Hematopoietic multipotent progenitor cell treated with erythropoietin and hydrocortisone succinate and interleukin-3 and kit ligand, for 6 days (in vitro differentiated cells): ENCODE measurements around the gene SYT6.
"Not testable (repeated sequence)": the region's sequence is repeated elsewhere in the genome, so short reads cannot be mapped to it uniquely, and the experiment has no call there.

ENCODE experiments used
- DNase-seq: peaks from one replicate; pipeline ENCODE4 v3.0.0-alpha.2; 2015

SYT6 gene

DNA sequence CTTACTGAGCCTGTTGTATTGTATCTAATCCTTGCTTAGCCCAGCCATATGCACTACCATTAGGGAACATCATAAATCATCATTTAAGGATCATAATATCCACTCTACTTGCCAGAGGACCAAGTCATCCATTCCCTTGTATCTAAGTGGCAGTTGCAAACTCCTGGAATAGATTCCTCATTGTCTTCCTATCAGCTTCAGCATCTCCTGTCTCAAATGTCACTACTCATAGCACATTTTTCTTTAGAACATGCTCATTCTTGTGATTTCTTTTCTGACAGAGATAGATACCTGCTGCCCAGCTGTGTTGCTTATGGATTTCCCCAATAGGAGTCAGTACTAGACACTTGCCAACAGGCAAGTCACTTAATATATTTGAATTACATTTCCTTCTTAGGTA, 90.1 kb downstream of the SYT6 start:
- no peak for DNase-seq

DNA sequence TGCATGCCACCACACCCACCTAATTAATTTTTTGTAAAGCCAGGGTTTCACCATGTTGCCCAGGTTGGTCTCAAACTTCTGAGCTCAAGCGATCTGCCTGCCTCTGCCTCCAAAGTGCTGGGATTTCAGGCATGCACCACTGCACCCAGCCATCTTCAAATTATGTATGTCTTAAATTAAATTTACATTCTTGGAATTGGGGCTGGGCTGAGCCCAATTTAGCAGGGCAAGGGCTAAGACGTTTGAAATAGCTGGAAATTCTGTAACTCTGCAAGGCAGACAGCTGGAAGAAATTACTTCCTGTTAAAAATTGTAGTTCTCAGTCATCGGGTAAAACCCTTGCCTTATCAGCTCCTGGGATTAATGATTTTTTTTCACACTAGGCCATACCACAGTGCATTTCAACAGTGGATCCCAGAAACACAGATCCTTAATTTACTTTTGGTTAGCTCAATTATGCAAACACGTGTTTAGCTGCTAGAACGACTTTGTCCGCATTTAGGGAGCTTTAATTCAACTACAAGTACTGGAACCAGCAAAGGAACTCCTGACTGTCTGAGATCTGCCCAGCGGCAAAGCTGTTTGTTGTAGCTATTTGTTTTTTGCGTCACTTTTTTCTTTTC, 91.1 kb downstream of the SYT6 start:
- DNase-seq = no peak

DNA sequence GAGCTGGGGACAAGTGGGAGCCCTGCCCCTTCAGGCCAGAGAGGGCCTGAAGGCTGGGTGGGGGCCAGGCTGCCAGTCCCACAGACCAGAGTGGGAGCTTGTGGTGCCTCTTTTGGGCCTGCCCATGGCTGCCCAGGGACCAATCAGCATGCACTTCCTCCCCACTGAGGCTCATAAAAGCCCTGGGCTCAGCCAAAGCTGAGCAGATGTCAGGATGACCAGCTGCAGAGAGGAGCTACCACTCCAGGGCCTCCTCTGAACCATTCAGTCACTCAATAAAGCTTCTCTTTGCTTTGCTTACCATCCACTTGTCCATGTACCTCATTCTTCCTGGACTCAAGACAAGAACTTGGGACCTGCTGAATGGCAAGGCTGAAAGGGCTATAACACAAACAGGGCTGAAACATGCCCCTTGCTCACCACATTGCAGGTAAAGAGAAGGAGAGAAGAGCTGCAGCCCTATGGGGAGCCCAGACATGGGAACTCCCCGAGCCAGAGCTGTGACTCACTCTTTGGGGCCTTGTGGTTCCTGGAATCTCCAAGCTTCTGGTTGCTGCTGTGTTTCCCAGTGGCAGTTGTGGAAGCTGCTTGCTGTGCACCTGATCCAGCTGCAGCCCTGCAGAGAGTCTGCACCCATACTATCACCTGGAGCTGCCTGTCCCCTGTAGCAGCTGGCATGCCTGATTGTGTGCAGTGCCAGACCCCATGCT, 92.4 kb downstream of the SYT6 start:
- no peak for DNase-seq

DNA sequence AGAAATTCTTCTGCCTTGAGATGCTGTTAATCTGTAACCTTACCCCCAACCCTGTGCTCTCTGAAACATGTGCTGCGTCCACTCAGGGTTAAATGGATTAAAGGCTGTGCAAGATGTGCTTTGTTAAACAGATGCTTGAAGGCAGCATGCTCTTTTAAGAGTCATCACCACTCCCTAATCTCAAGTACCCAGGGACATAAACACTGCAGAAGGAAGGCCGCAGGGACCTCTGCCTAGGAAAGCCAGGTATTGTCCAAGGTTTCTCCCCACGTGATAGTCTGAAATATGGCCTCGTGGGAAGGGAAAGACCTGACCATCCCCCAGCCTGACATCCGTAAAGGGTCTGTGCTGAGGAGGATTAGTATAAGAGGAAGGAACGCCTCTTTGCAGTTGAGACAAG, 95.4 kb downstream of the SYT6 start:
- DNase-seq = not testable (repeated sequence)

DNA sequence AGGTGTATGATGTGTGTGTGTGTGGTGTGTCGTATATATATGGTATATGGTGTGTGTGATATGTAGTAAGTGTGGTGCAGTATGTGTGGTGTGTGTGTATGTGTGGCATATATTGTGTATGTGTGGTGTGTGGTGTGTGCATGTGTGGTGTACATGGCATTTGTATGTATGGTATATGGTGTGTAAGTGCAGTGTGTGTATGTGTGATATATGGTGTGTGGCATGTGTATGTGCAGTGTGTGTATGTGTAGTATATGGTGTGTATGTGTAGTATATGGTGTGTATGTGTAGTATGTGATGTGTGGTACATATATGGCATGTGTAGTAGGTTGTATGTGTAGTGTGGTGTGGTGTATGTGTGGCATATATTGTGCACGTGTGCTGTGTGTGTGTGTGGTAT, 99.5 kb downstream of the SYT6 start:
- DNase-seq = no peak

DNA sequence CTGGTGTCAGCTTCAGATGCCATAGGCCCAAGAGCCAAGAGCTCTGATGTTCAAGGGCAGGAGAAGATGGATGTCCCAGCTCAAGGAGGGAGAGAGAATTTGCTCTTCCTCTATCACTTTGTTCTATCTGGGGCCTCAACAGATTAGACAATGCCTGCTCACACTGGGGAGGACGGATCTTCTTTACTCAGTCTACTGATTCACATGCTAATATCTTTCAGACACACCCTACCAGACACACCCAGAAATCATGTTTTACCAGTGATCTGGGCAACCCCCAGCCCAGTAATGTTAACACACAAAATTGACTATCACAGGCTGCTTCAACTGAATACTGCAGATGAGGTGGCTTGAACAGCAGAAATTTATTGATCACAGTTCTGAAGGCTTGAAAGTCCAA, 105.4 kb downstream of the SYT6 start:
- no peak for DNase-seq

DNA sequence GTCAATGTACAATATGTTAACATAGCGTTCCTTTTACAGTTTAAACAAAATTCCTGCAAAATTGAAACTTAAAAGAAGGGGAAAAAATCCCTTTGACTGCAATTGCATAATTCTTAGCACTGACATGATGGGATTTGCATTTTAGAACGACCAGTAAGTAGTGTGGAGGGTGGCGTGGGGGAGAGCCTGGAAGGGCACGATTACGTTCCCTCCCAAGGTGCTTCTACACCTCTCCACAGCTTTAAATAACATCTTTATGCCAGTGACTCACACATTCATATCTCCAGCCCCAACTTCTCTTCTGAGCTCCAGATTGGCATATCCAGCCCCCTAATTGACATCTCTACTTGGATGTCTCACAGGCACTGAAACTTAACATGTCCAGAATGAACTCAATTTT, 110.1 kb downstream of the SYT6 start:
- DNase-seq = no peak

DNA sequence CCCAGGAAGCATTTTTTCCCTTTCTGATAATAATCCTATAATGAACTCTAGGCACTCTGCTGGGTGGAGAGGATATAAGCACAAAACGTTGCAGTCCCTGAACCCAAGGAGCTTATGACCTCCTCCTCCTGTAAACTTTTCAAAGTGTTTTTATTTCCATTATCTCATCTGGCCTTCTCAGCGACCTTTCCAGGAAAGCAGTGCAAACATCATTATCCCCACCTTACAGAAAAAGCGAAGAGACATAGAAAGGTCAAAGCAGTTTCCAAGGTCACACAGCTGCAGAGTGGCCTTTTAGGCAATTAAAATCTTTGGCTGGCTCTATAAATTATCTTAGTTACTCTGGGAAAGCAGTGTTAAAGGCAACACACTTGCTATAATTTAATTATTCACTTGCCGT, 110.6 kb downstream of the SYT6 start:
- DNase-seq = no peak

DNA sequence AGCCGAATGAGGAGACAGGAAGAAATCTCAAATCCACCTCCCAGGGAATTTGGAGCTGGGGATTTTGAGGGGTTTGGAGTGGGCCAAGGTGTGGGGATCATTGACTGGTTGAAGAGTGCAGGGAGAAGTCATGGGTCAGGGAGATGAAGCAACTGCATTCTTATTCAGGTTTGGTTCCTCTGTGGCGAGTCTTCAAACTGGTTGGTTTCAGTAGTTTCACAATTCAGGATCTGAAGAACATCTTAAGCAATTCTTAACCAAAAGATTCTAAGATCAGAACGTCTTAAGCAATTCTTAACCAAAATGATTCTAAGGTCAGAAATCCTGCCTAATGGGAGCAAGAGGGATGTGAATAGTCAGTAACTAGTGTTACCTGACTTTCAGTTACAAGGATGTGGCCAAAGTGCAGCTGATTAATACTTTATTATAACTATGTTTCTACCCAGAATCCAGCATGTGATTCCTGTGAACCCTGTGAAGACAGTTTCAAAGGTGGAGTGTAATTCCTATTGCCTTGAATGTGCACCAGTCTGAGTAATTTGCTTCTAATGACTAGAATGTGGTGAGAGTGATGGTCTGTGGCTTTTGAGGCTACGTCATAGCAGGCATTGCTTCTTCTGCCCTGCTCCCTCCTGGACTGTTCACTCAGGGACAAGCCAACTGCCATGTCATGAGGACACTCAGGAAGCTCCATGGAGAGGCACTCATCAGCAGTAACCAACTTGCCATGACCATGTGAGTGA, 113.2 kb downstream of the SYT6 start:
- peak; percentile 75 for DNase-seq
